Dermis blood vessel endothelial cell (primary cell): ENCODE measurements around the gene STK16. TPM values are rescaled to one million over a fixed set of nuclear protein-coding genes. Genes with fewer than 3 reads are reported as not detected.

Source experiments
- DNase-seq: peaks from one replicate; pipeline ENCODE4 v3.0.0; 2010
- total RNA-seq: library from RNA; depleted of rRNA; stranded (reverse); fragments of >200 nt; gene quantifications from 2 replicates; pipeline ENCODE4 v1.2.3, GENCODE V29; 2014

STK16 gene
- total RNA-seq, 1 donor from 2014 or later: 24.3 TPM

GRCh38 chr2:219289537-219290361, 44.5 kb downstream of the STK16 start:
- peak; percentile 48 for DNase-seq

- no peak for DNase-seq
These were observed 45.3 kb downstream of the STK16 start for GRCh38 chr2:219290381-219291171.

GRCh38 chr2:219291394-219291793, 46.1 kb downstream of the STK16 start:
- DNase-seq: no peak

GRCh38 chr2:219291910-219292490, 46.7 kb downstream of the STK16 start:
- DNase-seq: no peak

- no peak for DNase-seq
These were observed 47.3 kb downstream of the STK16 start for GRCh38 chr2:219292616-219293015.

GRCh38 chr2:219293736-219294231, 48.5 kb downstream of the STK16 start:
- no peak for DNase-seq

- DNase-seq: peak; percentile 92
These were observed 49.4 kb downstream of the STK16 start for GRCh38 chr2:219294356-219295351.

GRCh38 chr2:219296142-219296541, 50.9 kb downstream of the STK16 start:
- no peak for DNase-seq

GRCh38 chr2:219296631-219297391, 51.5 kb downstream of the STK16 start:
- no peak for DNase-seq

GRCh38 chr2:219297766-219298456, 52.6 kb downstream of the STK16 start:
- no peak for DNase-seq

GRCh38 chr2:219298759-219299371, 53.6 kb downstream of the STK16 start:
- DNase-seq: peak; percentile 86

GRCh38 chr2:219299372-219299760, 54.1 kb downstream of the STK16 start:
- DNase-seq: no peak

Other genes with a start within 250 kb of the STK16 start
- not detected in 2 replicates for gene CFAP65, start 204.0 kb upstream of the STK16 start, total RNA-seq
- gene IHH, start 184.6 kb upstream of the STK16 start, total RNA-seq: not detected in 2 replicates
- 25.7 and 28.8 TPM in 2 replicates for gene NHEJ1, start 84.7 kb upstream of the STK16 start, total RNA-seq
- 1.3 and 3.2 TPM in 2 replicates for gene SLC23A3, start 75.5 kb upstream of the STK16 start, total RNA-seq
- 25.7 and 29.8 TPM in 2 replicates for gene CNPPD1, start 68.6 kb upstream of the STK16 start, total RNA-seq
- 64.1 and 75.4 TPM in 2 replicates for gene RETREG2, start 67.2 kb upstream of the STK16 start, total RNA-seq
- 16.7 and 22.5 TPM in 2 replicates for gene ZFAND2B, start 38.7 kb upstream of the STK16 start, total RNA-seq
- 31.8 and 52.4 TPM in 2 replicates for gene ABCB6, start 26.5 kb upstream of the STK16 start, total RNA-seq
- 46.5 and 75.4 TPM in 2 replicates for gene ATG9A, start 15.8 kb upstream of the STK16 start, total RNA-seq
- gene ANKZF1, start 15.7 kb upstream of the STK16 start, total RNA-seq: 17.7 and 29.6 TPM in 2 replicates
- gene GLB1L, start within 50 bp of the STK16 start, total RNA-seq: 5.7 and 6.5 TPM in 2 replicates
- 0.09 TPM in 1 of 2 replicates, not detected in the other for gene TUBA4B, start 7.8 kb downstream of the STK16 start, total RNA-seq
- 19.9 and 23.0 TPM in 2 replicates for gene TUBA4A, start 8.4 kb downstream of the STK16 start, total RNA-seq
- gene DNAJB2, start 33.9 kb downstream of the STK16 start, total RNA-seq: 24.0 and 27.7 TPM in 2 replicates
- 0.17 TPM in 1 of 2 replicates, not detected in the other for gene PTPRN, start 63.9 kb downstream of the STK16 start, total RNA-seq
- gene RESP18, start 87.3 kb downstream of the STK16 start, total RNA-seq: not detected in 2 replicates
- 54.1 and 67.7 TPM in 2 replicates for gene DNPEP, start 142.4 kb downstream of the STK16 start, total RNA-seq
- not detected in 2 replicates for gene DES, start 172.9 kb downstream of the STK16 start, total RNA-seq
- 0.09 and 1.7 TPM in 2 replicates for gene SPEG, start 189.4 kb downstream of the STK16 start, total RNA-seq